ENCODE measurements around the gene C4orf50.

DNA sequence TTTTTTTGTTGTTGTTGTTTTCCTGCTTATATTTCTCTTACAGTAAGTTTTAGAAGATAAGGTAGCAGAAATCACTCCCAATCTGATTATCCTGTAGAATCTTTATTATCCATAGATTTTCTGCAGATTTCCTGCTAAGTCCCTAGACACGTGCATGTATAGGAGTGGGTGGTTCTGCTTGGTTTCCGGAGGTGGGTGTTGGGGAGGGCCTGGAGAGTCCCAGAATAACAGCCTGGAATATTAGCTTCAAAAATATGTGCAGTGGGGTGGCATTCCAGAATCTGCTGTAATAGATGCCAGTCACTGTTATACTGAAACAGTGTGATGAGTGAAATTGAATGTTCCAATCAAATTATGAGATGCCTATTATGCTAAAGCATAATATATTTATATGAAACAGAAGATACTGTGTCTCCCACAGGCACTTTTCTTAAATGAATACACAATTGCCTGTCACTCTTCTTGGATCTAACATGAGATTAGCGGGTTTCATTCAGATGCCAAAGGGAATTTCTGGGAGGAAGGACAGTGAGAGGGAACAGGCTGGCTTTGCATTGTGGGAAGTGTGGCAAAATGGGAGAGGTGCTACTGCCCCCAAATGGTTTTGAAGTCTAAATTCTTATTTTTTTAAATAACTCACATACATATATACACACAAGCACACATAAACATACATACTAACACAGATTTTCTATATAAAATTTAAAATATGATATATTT lies 37.6 kb downstream of the C4orf50 start:
- TF ChIP-seq, protein P1, sequence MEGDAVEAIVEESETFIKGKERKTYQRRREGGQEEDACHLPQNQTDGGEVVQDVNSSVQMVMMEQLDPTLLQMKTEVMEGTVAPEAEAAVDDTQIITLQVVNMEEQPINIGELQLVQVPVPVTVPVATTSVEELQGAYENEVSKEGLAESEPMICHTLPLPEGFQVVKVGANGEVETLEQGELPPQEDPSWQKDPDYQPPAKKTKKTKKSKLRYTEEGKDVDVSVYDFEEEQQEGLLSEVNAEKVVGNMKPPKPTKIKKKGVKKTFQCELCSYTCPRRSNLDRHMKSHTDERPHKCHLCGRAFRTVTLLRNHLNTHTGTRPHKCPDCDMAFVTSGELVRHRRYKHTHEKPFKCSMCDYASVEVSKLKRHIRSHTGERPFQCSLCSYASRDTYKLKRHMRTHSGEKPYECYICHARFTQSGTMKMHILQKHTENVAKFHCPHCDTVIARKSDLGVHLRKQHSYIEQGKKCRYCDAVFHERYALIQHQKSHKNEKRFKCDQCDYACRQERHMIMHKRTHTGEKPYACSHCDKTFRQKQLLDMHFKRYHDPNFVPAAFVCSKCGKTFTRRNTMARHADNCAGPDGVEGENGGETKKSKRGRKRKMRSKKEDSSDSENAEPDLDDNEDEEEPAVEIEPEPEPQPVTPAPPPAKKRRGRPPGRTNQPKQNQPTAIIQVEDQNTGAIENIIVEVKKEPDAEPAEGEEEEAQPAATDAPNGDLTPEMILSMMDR (conservative IDR thresholded peaks at IDR 0.05): no peak
- TF ChIP-seq EZH2 (IDR thresholded peaks at IDR 0.05; ENCODE audit: low read depth): no peak

All from PC-9 (cell line).